Progenitor cell of endocrine pancreas (in vitro differentiated cells): Measurements from ENCODE around the gene ZNF407. TPM values are rescaled to one million over a fixed set of nuclear protein-coding genes. Genes with fewer than 3 reads are reported as not detected.

Experiments
- DNase-seq: peaks from one replicate; pipeline ENCODE4 v3.0.0; 2021; ENCODE audit warnings: low spot score; ENCODE audit not compliant: unreplicated experiment
- H3K27ac Mint-ChIP-seq: 2 replicates; pipeline ENCODE4 v1.8.0; 2021; ENCODE audit warnings: mild to moderate bottlenecking, moderate library complexity, mixed read lengths
- H3K27me3 Mint-ChIP-seq: 2 replicates; pipeline ENCODE4 v1.8.0; 2021; ENCODE audit warnings: mixed read lengths
- H3K36me3 Mint-ChIP-seq: 2 replicates; pipeline ENCODE4 v1.8.0; 2022; ENCODE audit warnings: mixed read lengths; ENCODE audit not compliant: insufficient read depth
- H3K4me1 Mint-ChIP-seq: 2 replicates; pipeline ENCODE4 v1.8.0; 2021; ENCODE audit warnings: low read depth, mixed read lengths
- H3K4me3 Mint-ChIP-seq: 2 replicates; pipeline ENCODE4 v1.8.0; 2021; ENCODE audit warnings: low read depth, mild to moderate bottlenecking, moderate library complexity, mixed read lengths
- H3K9me3 Mint-ChIP-seq: 2 replicates; pipeline ENCODE4 v1.8.0; 2021; ENCODE audit warnings: low read depth, mixed read lengths
- total RNA-seq: library from RNA; stranded (reverse); gene quantifications from 2 replicates; pipeline ENCODE4 v1.2.1, GENCODE V29; 2021
- TF ChIP-seq, protein P1 (sequence below): fragments of 200-600 bp; sonication (generic); IDR thresholded peaks from one replicate; pipeline ENCODE4 v1.5.0; 2021; ENCODE audit warnings: antibody characterized with exemption, mild to moderate bottlenecking; ENCODE audit not compliant: unreplicated experiment

Gene ZNF407
- total RNA-seq, 1 donor from 2014 or later = 18.1 TPM

DNA sequence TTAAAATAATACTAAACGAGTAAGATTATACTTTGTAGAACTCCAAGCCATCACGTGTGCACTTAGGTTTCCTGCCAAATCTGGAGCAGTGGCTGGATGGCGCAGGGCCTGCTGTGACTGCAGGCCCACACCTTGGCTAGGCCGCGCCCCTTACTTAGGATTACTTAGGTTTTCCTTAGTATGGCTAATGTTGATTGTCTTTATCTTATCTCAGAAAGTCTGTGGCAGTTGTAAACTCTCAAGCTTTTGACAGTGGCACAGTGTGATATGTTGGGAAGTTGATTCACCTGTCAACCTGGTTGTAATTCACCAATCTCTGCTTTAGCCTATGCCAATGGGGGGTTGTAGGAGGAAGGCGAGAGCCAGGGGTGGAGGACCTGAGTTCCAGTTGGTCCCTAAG is 208.4 kb downstream of the ZNF407 start:
- TF ChIP-seq, protein P1, sequence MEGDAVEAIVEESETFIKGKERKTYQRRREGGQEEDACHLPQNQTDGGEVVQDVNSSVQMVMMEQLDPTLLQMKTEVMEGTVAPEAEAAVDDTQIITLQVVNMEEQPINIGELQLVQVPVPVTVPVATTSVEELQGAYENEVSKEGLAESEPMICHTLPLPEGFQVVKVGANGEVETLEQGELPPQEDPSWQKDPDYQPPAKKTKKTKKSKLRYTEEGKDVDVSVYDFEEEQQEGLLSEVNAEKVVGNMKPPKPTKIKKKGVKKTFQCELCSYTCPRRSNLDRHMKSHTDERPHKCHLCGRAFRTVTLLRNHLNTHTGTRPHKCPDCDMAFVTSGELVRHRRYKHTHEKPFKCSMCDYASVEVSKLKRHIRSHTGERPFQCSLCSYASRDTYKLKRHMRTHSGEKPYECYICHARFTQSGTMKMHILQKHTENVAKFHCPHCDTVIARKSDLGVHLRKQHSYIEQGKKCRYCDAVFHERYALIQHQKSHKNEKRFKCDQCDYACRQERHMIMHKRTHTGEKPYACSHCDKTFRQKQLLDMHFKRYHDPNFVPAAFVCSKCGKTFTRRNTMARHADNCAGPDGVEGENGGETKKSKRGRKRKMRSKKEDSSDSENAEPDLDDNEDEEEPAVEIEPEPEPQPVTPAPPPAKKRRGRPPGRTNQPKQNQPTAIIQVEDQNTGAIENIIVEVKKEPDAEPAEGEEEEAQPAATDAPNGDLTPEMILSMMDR = no peak
- no peaks in the 10 kb centered on the region for H3K27me3 Mint-ChIP-seq
- H3K36me3 Mint-ChIP-seq = no peaks in the 10 kb centered on the region
- no peak overlapping the region for H3K4me3 Mint-ChIP-seq
- no peaks in the 10 kb centered on the region for H3K9me3 Mint-ChIP-seq
- peaks cover 24% of the 10 kb centered on the region for H3K4me1 Mint-ChIP-seq
- DNase-seq = no peak
- no peak overlapping the region for H3K27ac Mint-ChIP-seq

DNA sequence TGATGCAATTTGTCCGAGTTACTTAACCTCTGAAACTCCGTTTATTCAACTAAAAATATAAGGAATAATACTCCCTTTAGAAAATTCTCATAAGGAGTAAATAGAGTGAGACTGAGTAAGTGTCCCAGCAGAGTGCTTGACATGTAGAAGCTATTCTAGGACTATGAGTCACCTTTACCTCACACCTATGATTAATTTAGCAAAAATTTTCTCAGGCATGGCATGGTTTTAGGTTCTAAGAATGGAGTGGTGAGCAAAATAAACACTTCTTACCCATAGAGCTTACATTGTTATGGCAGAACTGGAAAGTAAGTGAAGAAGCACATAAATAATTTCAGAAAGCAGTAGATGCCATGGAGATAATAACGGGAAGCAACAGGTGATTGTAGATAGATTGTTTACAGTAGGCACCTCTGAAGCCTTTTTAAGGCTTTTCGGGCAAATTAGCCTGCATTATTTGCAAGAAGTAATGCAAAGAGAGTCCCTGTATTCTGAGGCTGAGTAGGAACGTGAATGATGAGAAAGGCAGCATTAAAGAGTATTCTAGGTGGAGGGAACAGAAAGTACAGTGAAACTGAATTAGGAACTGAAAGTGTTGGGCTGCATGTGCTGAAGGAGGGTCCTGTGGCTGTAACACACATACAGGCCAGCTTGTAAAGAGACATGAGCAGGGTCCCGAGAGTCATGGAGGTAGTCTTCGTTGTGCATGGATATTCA is 209.2 kb downstream of the ZNF407 start:
- TF ChIP-seq, protein P1 = no peak
- peaks cover 24% of the 10 kb centered on the region for H3K4me1 Mint-ChIP-seq
- no peak overlapping the region for H3K4me3 Mint-ChIP-seq
- H3K27ac Mint-ChIP-seq = no peak overlapping the region
- DNase-seq = no peak
- no peaks in the 10 kb centered on the region for H3K9me3 Mint-ChIP-seq
- H3K36me3 Mint-ChIP-seq = no peaks in the 10 kb centered on the region
- H3K27me3 Mint-ChIP-seq = no peaks in the 10 kb centered on the region

DNA sequence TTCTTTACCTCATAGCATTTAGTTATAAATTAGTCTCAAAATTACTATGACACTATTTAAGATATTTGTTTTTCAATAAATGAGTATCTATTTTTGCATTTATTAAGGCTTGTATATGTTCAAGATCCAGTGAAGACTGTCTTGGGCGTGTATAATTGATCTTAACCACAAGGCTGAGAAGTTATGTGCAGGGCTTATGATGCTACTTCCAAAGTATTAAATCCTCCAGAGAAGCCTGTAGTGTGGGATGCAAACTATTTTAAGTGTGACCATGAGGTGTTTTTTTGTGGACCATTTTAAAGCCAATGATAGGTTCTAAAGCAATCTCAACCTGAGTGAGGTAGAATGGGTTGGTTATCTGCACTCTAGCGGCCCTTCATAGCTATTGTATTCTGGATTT is 219.9 kb downstream of the ZNF407 start:
- H3K4me1 Mint-ChIP-seq = no peaks in the 10 kb centered on the region
- DNase-seq = no peak
- H3K27ac Mint-ChIP-seq = no peak overlapping the region
- H3K4me3 Mint-ChIP-seq = no peak overlapping the region
- H3K9me3 Mint-ChIP-seq = no peaks in the 10 kb centered on the region
- H3K36me3 Mint-ChIP-seq = peaks cover 2% of the 10 kb centered on the region
- TF ChIP-seq, protein P1 = no peak
- no peaks in the 10 kb centered on the region for H3K27me3 Mint-ChIP-seq

DNA sequence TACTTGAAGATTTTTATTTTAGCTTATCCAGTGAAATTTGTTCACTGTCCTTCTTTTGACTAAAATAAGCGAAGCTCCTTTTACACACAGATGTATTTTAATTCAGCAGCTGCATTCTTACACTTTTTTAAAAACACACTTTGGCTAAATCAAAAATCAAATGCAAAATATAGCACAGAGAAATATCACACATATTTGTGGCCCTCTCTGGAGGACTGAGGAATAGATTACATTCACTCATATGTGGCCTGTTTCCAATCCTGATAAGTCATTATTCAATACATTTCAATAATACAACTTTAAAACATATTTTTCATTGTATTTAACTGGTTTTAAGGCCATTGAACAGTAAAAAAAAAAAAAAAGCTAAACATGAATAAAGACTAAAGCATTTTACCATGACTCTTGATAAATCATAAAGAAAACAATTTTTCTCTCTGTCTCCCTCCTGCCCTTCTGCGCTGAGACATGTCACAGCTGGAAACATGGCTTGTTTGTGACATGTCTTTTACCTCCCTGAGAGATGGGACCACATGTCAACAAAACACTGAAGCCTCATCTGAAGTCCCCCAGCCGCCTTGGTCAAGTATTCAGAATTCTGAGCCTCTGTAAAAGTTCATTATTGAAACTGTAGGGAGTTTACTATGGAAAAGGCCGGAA is 221.0 kb downstream of the ZNF407 start:
- Mint-ChIP-seq H3K4me1 (no peaks in the 10 kb centered on the region), H3K9me3 (no peaks in the 10 kb centered on the region), H3K36me3 (peaks cover 6% of the 10 kb centered on the region), H3K4me3 (no peak overlapping the region), H3K27me3 (no peaks in the 10 kb centered on the region), H3K27ac (no peak overlapping the region)
- TF ChIP-seq, protein P1 = no peak
- DNase-seq = no peak

DNA sequence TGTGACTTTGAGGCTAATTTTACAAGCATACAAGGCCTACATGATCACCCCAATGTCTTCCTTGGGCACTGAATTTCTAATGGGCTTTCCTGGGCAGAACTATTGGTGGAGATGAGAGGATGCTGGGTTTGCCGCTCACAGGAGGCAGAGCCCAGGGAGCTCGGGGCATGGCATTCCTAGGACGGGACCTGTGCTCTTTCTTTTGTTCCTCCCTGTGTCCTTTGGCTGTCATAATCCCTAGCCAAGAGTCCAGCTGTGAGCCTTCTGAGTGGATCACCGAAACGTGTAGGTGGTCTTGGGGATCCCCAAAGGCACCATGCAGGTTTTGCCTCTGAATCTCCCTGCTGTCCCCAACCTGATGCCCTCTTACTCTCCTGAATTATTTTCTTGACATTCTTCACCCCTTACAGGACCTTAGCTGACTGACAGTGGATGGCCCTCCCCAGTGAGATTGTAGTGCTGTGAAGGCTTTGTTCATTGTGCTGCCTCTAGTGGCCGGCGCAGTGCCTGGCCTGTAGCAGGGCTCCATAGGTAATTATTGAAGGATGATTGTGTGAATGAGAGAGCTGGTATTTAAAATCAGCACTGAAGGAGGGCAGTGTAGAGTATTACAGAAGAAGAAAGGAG is 221.9 kb downstream of the ZNF407 start:
- no peaks in the 10 kb centered on the region for H3K9me3 Mint-ChIP-seq
- DNase-seq = no peak
- no peak overlapping the region for H3K4me3 Mint-ChIP-seq
- no peak overlapping the region for H3K27ac Mint-ChIP-seq
- H3K27me3 Mint-ChIP-seq = no peaks in the 10 kb centered on the region
- peaks cover 8% of the 10 kb centered on the region for H3K36me3 Mint-ChIP-seq
- TF ChIP-seq, protein P1 = peak; percentile 65
- no peaks in the 10 kb centered on the region for H3K4me1 Mint-ChIP-seq
